Measurements from ENCODE around the gene PSAT1.

The PSAT1 gene

DNA sequence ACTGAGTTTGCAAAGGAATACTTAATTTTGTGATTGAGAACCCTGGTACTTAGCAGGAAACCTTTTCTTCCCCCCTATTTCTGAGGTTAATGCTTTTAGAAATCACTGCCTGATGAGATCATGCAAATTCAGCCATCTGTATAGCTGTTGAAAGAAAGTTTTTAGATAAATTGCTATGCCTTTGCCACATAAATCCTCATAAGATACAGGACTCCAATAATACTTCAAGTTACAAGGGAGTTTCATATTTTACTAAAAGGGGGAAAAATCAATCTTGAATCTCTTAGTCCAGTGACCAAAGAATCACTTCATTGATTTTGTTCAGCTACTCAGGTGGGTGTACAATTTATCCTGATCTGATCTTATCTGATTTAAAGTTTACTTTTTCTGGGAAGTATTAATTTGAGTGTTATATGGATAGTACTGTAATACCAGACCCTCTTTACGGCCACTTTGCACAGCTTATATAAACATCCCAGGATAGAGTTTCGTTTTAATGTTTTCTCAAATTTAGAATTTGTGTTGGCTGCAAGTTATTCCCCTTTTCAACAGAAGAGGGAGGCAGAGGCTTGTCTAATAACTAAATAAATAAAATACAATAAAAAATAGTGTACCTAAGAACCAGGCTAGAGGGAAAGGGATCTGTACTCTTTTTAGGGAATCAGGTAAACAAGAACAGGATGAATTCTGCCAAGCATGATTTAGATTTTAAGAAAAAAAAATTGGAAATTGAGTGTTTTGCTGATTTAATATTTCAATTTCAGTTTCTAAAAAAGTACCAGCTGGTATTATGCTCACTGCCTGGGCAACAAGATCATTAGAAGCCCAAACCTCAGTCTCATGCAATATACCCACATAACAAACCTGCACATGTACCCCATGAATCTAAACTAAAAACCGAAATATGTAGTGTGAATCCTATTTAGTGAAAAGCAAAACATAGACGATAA, 69.1 kb downstream of the PSAT1 start:
- DNase-seq (ENCODE audit: low read depth): no peak

DNA sequence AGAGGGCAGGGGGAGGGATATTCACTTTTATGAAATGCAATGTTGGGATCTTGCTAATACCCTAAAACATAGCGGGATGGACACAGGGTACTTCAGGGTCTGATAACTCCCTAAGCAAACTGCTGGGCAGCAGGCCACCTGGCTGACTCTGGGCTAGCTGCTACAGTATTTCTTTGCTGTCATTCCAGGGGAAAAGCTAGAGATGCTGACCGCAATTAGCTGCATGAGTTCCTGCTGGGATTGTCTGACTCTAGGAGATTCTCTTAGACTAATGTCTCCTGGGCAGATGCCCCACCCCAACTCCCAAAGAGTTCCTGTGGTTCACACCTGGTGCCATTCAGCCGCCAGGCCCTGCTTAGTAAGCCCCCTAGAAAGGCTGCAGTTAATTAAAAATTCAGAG, 69.9 kb downstream of the PSAT1 start:
- no peak for DNase-seq (ENCODE audit: low read depth)

DNA sequence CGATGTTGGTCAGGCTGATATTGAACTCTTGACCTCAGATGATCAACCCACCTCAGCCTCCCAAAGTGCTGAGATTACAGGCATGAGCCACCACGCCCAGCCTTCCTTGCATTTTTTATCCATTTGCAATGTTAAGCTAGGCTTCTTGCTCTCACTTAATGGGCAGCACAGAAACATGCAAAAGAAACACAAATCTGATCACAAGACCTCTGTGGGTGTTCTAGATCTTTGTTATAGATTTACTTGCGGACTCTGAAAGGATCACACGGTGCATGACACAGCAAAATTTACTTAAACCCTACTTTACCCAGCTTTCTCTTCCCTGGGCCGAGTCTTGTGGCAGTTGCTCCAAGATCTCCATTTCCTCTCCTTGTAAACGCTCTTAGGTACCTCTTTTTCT, 71.3 kb downstream of the PSAT1 start:
- DNase-seq (ENCODE audit: low read depth): no peak

DNA sequence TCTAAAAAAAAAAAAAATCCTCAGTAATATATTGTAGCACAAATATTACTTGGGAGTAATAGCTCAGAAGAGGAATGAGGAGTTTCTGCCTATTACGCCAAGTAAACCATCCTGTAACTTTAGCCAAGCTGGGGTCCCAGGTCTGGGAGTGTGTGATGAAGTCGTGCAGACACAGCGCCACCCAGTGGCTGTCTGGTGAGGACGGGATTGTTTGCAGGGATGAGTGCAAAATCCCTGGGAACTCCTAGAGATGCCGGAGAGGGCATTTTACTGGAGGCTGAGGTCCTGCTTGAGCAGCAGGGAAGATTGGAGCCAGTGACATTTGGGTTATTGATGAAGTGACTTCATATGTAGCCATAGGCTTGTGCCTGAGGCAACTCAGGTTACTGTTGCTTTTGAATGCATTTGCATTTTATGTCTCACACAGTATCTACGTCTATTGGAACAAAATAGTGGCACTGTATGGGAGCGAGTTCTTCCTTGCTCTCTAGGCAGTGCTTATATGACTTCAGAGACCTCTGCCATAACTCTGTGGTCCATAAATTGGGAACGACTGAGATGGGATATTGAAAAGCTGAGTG, 72.8 kb downstream of the PSAT1 start:
- DNase-seq (ENCODE audit: low read depth): no peak

DNA sequence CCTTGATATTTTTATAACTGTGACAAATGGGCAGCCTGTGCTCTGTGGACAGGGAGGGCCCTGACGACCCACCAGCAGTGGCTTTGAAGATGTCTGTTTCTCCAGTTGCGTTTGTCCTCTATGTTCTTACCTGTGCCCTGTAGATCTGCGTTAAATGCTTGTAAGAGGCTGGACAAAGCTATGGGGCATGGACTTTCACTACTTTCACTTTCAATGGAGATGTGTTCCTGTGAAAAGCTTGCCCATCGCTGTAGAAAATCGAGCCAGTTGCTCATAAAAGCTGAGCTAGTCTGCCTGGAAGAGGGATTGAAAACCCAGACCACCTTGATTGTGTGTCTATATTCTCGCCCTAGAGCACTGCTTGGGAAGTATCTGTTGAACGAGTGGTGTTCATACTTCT, 74.1 kb downstream of the PSAT1 start:
- DNase-seq (ENCODE audit: low read depth): no peak

DNA sequence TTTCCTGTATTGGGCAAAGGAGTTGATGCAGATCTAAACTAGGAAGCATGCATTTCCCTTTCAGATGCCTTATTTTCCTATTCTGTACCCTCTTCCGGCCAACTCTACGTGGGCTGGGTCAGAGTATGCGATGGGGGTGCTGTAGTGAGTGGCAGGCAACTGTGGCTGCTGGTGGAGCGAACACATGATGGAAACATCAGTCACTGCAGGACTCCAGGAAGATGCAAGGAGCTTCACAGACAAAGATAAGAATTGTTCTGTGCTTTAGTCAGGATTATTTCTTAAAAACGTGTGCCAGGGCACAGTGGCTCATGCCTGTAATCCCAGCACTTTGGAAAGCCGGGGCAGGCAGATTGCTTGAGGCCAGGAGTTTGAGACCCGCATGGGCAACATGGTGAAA, 75.1 kb downstream of the PSAT1 start:
- DNase-seq (ENCODE audit: low read depth): no peak

Data from GM04504 (cell line).